MCF 10A (cell line): Measurements from ENCODE around the gene ZMYND8. TPM values are rescaled to one million over a fixed set of nuclear protein-coding genes. Genes with fewer than 3 reads are reported as not detected.
"Not testable (repeated sequence)": the region's sequence is repeated elsewhere in the genome, so short reads cannot be mapped to it uniquely, and the experiment has no call there.

Experiments used
- BruUV-seq: library from RNA; stranded (reverse); fragments of 400-500 nt; replicated peaks from 2 replicates; lab custom pipeline; 2021; lab: Mats Ljungman, UMichigan
- CTCF ChIA-PET: fragments of 300-600 bp; sonication (Branson Sonifier 250); formaldehyde crosslinking; extraction: SDS; loops from one replicate; lab custom pipeline; 2021; ENCODE audit warnings: antibody characterized with exemption, inconsistent platforms; lab: Yijun Ruan, JAX
- POLR2A ChIA-PET: fragments of 300-600, 350-650 bp; sonication (Branson Sonifier 250); formaldehyde crosslinking; extraction: SDS; loops from one replicate; lab custom pipeline; 2020; ENCODE audit warnings: antibody characterized with exemption, inconsistent platforms; lab: Yijun Ruan, JAX
- DNase-seq: peaks from one replicate; pipeline ENCODE4 v3.0.0-alpha.2; 2018; ENCODE audit not compliant: unreplicated experiment
- H3K27ac Mint-ChIP-seq: one replicate; pipeline ENCODE4 v1.8.0; 2022; ENCODE audit warnings: mild to moderate bottlenecking, low read depth, mixed read lengths; ENCODE audit not compliant: unreplicated experiment
- H3K27me3 Mint-ChIP-seq: one replicate; pipeline ENCODE4 v1.8.0; 2022; ENCODE audit warnings: mixed read lengths; ENCODE audit not compliant: insufficient read depth, unreplicated experiment
- H3K36me3 Mint-ChIP-seq: one replicate; pipeline ENCODE4 v1.8.0; 2022; ENCODE audit warnings: mild to moderate bottlenecking, moderate library complexity, mixed read lengths; ENCODE audit not compliant: insufficient read depth, unreplicated experiment
- H3K4me1 Mint-ChIP-seq: one replicate; pipeline ENCODE4 v1.8.0; 2022; ENCODE audit warnings: mixed read lengths; ENCODE audit not compliant: insufficient read depth, unreplicated experiment
- H3K4me3 Mint-ChIP-seq: one replicate; pipeline ENCODE4 v1.8.0; 2022; ENCODE audit warnings: mild to moderate bottlenecking, moderate library complexity, mixed read lengths; ENCODE audit not compliant: unreplicated experiment
- H3K9me3 Mint-ChIP-seq: one replicate; pipeline ENCODE4 v1.8.0; 2022; ENCODE audit warnings: mixed read lengths; ENCODE audit not compliant: unreplicated experiment
- CTCF ChIP-seq: fragments of 200-600 bp; IDR thresholded peaks from one replicate; pipeline ENCODE4 v1.8.0; 2022; ENCODE audit warnings: antibody characterized with exemption, mild to moderate bottlenecking; ENCODE audit not compliant: unreplicated experiment
- intact Hi-C: fragments of 100-400 bp; cut with micrococcal nuclease; formaldehyde crosslinking; loops from 2 replicates; pipeline ENCODE4 v1.14.1; 2022
- total RNA-seq: library from RNA; stranded (reverse); gene quantifications from 2 replicates; pipeline ENCODE4 v1.2.3, GENCODE V29; 2022

Gene ZMYND8
- total RNA-seq, 1 experiment from 2014 or later, result 127 TPM

GRCh38 chr20:47290666-47291430 lies 65.7 kb downstream of the ZMYND8 start:
- ChIA-PET POLR2A (interaction anchor here (1.2 to 3.0 kb wide), 4 partner anchors 13 to 25 kb away, joined by 4 to 11 read pairs (median 7); no protein-coding TSS in a partner anchor), CTCF (interaction anchor here (0.5 to 0.9 kb wide), 3 partner anchors 19 to 93 kb away, joined by 3 to 5 read pairs (median 4); no protein-coding TSS in a partner anchor)
- DNase-seq, result no peak
- Mint-ChIP-seq H3K27me3 (no peaks in the 10 kb centered on the region), H3K27ac (no peak overlapping the region), H3K36me3 (peaks cover 93% of the 10 kb centered on the region), H3K9me3 (no peaks in the 10 kb centered on the region), H3K4me1 (no peaks in the 10 kb centered on the region), H3K4me3 (no peak overlapping the region)
- intact Hi-C loops, result no loop called here
- no peak for TF ChIP-seq CTCF
- BruUV-seq, result no TSS peak

GRCh38 chr20:47290008-47290407 lies 66.5 kb downstream of the ZMYND8 start:
- no peak for DNase-seq
- POLR2A ChIA-PET, result interaction anchor here (1.2 to 3.0 kb wide), 4 partner anchors 14 to 71 kb away, joined by 4 to 11 read pairs (median 7); no protein-coding TSS in a partner anchor
- CTCF ChIA-PET, result interaction anchor here (0.6 to 4.1 kb wide), 4 partner anchors 13 to 94 kb away, joined by 3 to 27 read pairs (median 4); no protein-coding TSS in a partner anchor

GRCh38 chr20:47289096-47289495 lies 67.4 kb downstream of the ZMYND8 start:
- Mint-ChIP-seq H3K27me3 (no peaks in the 10 kb centered on the region), H3K4me1 (peaks cover under 1% of the 10 kb centered on the region), H3K4me3 (no peak overlapping the region), H3K9me3 (no peaks in the 10 kb centered on the region), H3K36me3 (peaks cover 91% of the 10 kb centered on the region), H3K27ac (no peak overlapping the region)
- DNase-seq, result no peak
- CTCF ChIA-PET, result interaction anchor here (0.5 to 4.1 kb wide), 4 partner anchors 16 to 306 kb away, joined by 3 to 27 read pairs (median 12); no protein-coding TSS in a partner anchor
- POLR2A ChIA-PET, result interaction anchor here (1.2 to 3.0 kb wide), 3 partner anchors 15 to 72 kb away, joined by 4 to 11 read pairs (median 8); no protein-coding TSS in a partner anchor
- BruUV-seq, result no TSS peak
- intact Hi-C loops, result no loop called here
- TF ChIP-seq CTCF, result no peak

More at GRCh38 chr20:47290008-47290407, 66.5 kb downstream of the ZMYND8 start:
- intact Hi-C loops, result no loop called here
- Mint-ChIP-seq H3K4me1 (no peaks in the 10 kb centered on the region), H3K9me3 (no peaks in the 10 kb centered on the region), H3K4me3 (no peak overlapping the region), H3K27me3 (no peaks in the 10 kb centered on the region), H3K36me3 (peaks cover 91% of the 10 kb centered on the region), H3K27ac (no peak overlapping the region)
- no TSS peak for BruUV-seq
- no peak for TF ChIP-seq CTCF

- intact Hi-C loops, H3K9me3 Mint-ChIP-seq, H3K27ac Mint-ChIP-seq, H3K4me3 Mint-ChIP-seq, DNase-seq, H3K27me3 Mint-ChIP-seq, BruUV-seq, H3K4me1 Mint-ChIP-seq: not testable (repeated sequence)
- ChIA-PET POLR2A (interaction anchor here (0.8 to 3.0 kb wide), 2 partner anchors 27 to 95 kb away, joined by 3 to 11 read pairs; no protein-coding TSS in a partner anchor), CTCF (interaction anchor here (0.9 to 4.1 kb wide), 3 partner anchors 15 to 95 kb away, joined by 3 to 27 read pairs (median 17); no protein-coding TSS in a partner anchor)
- H3K36me3 Mint-ChIP-seq, result peaks cover 91% of the 10 kb centered on the region
Observed at GRCh38 chr20:47288530-47288929, 68.0 kb downstream of the ZMYND8 start.
